Astrocyte (in vitro differentiated cells and primary cell): ENCODE data around the gene GATB.

ENCODE experiments used
- CTCF ChIP-seq: IDR thresholded peaks from 2 replicates; pipeline ENCODE4 v1.5.1; 2011; ENCODE audit warnings: low read depth, mild to moderate bottlenecking, inconsistent platforms, low read length, moderate library complexity; ENCODE audit not compliant: insufficient read depth
- EZH2 ChIP-seq: IDR thresholded peaks from 2 replicates; pipeline ENCODE4 v1.6.1; 2012; ENCODE audit warnings: mild to moderate bottlenecking, low read length, inconsistent platforms; ENCODE audit not compliant: insufficient read depth

GRCh38 chr4:151700566-151701316 lies 60.1 kb downstream of the GATB start:
- TF ChIP-seq CTCF (no peak), EZH2 (no peak)
